Smooth muscle cell of bladder (primary cell): ENCODE measurements around the gene CYP24A1. TPM values are rescaled to one million over a fixed set of nuclear protein-coding genes. Genes with fewer than 3 reads are reported as not detected.

Source experiments
- total RNA-seq: library from RNA; depleted of rRNA; stranded (reverse); fragments of >200 nt; gene quantifications from 2 replicates; pipeline ENCODE4 v1.2.3, GENCODE V29; 2014

Gene CYP24A1
- total RNA-seq, result 0.28 and 0.85 TPM in 2 replicates

GRCh38 chr20:54173653-54174456 is at the start of gene CYP24A1:
Gene CYP24A1 (minus strand): TSS chr20:54173986. CDS start chr20:54173579, 407 bp downstream.

GRCh38 chr20:54207743-54208547 is 34.2 kb upstream of the CYP24A1 start, which contains the start of gene PFDN4:
Gene PFDN4 (plus strand): TSS chr20:54208087. CDS start chr20:54208101, 14 bp downstream.

Other genes with a start within 250 kb of the CYP24A1 start
- gene BCAS1, start 103.4 kb downstream of the CYP24A1 start, total RNA-seq, result under 0.01 and 0.09 TPM in 2 replicates
- 108 and 130 TPM in 2 replicates for gene PFDN4, start 34.1 kb upstream of the CYP24A1 start, total RNA-seq